Pancreas (tissue), 10 donors: Measurements from ENCODE around the gene KDM3B. TPM values are rescaled to one million over a fixed set of nuclear protein-coding genes. Genes with fewer than 3 reads are reported as not detected.

Experiments
- ATAC-seq, 4 donors: fragments of 200-7000 bp; cut with Tn5 transposase; one replicate each; pipeline versions ENCODE4 v1.8.0 to v1.9.1; 2020; ENCODE audit warnings: mild to moderate bottlenecking in 4 of 4, moderate library complexity in 4 of 4
- DNase-seq, 6 donors: peaks; one replicate each; pipeline ENCODE4 v3.0.0-alpha.2; 2020
- FAIRE-seq: peaks from 2 replicates; lab custom pipeline; 2012; peaks lifted over from hg19 to GRCh38; lab: Jason Lieb, UNC
- H3K27ac ChIP-seq, 4 donors: fragments of 200-600 bp; sonication (generic); 1 replicate in 3 of 4; 2 replicates in 1 of 4; pipeline versions ENCODE4 v1.5.0 to v1.8.0; 2020
- H3K27me3 ChIP-seq, 4 donors: fragments of 200-600 bp; one replicate each; pipeline ENCODE4 v1.8.0; 2021
- H3K36me3 ChIP-seq, 3 donors: fragments of 200-600 bp; sonication (generic) in 1 of 3; one replicate each; pipeline versions ENCODE4 v1.5.0 to v1.8.0; 2020 to 2021
- H3K4me1 ChIP-seq, 3 donors: fragments of 200-600 bp; one replicate each; pipeline ENCODE4 v1.8.0; 2021
- H3K4me3 ChIP-seq, 4 donors: fragments of 200-600 bp; sonication (generic) in 2 of 4; one replicate each; pipeline versions ENCODE4 v1.5.0 to v1.8.0; 2020 to 2021
- H3K9me3 ChIP-seq, 4 donors: fragments of 200-600 bp; one replicate each; pipeline ENCODE4 v1.8.0; 2021
- WGBS, 2 donors: extraction: QIAGEN DNeasy Blood & Tissue Kit; methylation state at CpG; one replicate each; pipeline ENCODE4 v1.1.7; 2013; 5-methylcytosine and 5-hydroxymethylcytosine counted together
- intact Hi-C, 3 donors: fragments of 100-400 bp; cut with DNase I; formaldehyde crosslinking; loops; one replicate each; pipeline versions ENCODE4 v1.11.1 to v1.14.2; 2022
- polyA plus RNA-seq, 2 donors: library from polyadenylated mRNA; stranded (reverse); fragments of 200-250 nt; gene quantifications; one replicate each; pipeline ENCODE4 v1.2.3, GENCODE V29; 2013
- total RNA-seq, 6 donors: library from RNA; stranded (reverse); fragmentation: NEBNext Ultra II Directional in 4 of 6; extraction: Animal tissue kit (Norgen Biotek cat#: 25700) in 4 of 6; gene quantifications; one replicate each; pipeline versions ENCODE4 v1.2.1 to v1.2.4, GENCODE V29; 2021 to 2023
- TF ChIP-seq, protein P1 (sequence below), 4 donors: fragments of 200-600 bp; sonication (generic) in 3 of 4; IDR thresholded peaks; one replicate each; pipeline versions ENCODE4 v1.5.0 to v1.8.0; 2021; ENCODE audit warnings: antibody characterized with exemption in 4 of 4
- donor health status: healthy with polysubstance abuse.
- donor health status: DM: no; HTN: no; CAD: no; lungs with moderate emphysema.
- donor health status: DM: no; HTN: no; CAD: no.
- donor health status: control.
- donor health status: control.
- donor health status: Bipolar disorder and iron deficiency.
- donor health status: DM: yes; HTN: yes; CAD: no.
- donor health status: DM: no; HTN: no; CAD: no.
- donor health status: DM: no; HTN: no; CAD: no.
- donor health status: DM: yes; HTN: yes; CAD: no.

The KDM3B gene, protein sequence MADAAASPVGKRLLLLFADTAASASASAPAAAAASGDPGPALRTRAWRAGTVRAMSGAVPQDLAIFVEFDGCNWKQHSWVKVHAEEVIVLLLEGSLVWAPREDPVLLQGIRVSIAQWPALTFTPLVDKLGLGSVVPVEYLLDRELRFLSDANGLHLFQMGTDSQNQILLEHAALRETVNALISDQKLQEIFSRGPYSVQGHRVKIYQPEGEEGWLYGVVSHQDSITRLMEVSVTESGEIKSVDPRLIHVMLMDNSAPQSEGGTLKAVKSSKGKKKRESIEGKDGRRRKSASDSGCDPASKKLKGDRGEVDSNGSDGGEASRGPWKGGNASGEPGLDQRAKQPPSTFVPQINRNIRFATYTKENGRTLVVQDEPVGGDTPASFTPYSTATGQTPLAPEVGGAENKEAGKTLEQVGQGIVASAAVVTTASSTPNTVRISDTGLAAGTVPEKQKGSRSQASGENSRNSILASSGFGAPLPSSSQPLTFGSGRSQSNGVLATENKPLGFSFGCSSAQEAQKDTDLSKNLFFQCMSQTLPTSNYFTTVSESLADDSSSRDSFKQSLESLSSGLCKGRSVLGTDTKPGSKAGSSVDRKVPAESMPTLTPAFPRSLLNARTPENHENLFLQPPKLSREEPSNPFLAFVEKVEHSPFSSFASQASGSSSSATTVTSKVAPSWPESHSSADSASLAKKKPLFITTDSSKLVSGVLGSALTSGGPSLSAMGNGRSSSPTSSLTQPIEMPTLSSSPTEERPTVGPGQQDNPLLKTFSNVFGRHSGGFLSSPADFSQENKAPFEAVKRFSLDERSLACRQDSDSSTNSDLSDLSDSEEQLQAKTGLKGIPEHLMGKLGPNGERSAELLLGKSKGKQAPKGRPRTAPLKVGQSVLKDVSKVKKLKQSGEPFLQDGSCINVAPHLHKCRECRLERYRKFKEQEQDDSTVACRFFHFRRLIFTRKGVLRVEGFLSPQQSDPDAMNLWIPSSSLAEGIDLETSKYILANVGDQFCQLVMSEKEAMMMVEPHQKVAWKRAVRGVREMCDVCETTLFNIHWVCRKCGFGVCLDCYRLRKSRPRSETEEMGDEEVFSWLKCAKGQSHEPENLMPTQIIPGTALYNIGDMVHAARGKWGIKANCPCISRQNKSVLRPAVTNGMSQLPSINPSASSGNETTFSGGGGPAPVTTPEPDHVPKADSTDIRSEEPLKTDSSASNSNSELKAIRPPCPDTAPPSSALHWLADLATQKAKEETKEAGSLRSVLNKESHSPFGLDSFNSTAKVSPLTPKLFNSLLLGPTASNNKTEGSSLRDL (N-terminal part only)
- total RNA-seq, result 10 to 100 TPM; 17.9 to 38.3 (median 25.3) TPM
- 10 to 100 TPM; 14.3 to 24.8 TPM for polyA plus RNA-seq

DNA sequence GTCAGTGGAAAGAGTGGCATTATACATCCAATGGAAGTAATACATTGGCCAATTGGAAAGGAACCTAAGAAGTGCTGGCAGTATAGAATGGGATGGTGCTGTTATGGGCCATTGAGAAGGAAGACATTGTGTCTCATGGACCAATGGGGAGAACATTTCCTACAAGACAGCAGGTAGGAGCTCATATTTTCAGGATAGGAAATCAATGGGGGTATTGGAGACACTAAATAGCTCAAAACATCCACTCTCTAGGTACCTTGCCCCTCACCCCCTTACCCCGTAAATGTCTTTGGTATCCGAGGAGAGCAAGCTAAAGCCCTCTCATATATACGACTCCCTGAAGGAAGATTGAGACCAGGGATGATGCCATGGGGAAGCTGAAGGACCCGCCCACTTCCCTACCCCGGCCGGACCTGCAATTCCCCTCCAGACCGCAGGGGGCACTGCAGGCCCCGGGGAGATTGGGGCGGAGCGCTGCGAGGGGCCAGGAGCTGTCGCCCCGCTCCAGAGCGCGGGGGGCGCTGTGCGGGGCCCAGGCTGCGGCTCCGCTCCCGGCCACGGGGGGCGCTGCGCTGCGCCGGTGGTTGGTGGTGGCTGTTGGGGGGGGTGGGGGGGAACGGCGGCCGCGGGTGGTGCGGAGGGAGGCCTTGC is at the start of gene KDM3B:
TSS of gene KDM3B (plus strand) at position 615 of the 651 bp plus-strand sequence. CDS start 111 bp downstream, outside the sequence.
- TF ChIP-seq, protein P1, sequence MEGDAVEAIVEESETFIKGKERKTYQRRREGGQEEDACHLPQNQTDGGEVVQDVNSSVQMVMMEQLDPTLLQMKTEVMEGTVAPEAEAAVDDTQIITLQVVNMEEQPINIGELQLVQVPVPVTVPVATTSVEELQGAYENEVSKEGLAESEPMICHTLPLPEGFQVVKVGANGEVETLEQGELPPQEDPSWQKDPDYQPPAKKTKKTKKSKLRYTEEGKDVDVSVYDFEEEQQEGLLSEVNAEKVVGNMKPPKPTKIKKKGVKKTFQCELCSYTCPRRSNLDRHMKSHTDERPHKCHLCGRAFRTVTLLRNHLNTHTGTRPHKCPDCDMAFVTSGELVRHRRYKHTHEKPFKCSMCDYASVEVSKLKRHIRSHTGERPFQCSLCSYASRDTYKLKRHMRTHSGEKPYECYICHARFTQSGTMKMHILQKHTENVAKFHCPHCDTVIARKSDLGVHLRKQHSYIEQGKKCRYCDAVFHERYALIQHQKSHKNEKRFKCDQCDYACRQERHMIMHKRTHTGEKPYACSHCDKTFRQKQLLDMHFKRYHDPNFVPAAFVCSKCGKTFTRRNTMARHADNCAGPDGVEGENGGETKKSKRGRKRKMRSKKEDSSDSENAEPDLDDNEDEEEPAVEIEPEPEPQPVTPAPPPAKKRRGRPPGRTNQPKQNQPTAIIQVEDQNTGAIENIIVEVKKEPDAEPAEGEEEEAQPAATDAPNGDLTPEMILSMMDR (IDR thresholded peaks at IDR 0.05), result peak; percentile 99 to 100 (median 100)
- Histone ChIP-seq H3K9me3 (no peaks in the 10 kb centered on the region), H3K4me3 (peak within 1 kb of the TSS; percentile 92 to 99 (median 96)), H3K36me3 (peaks cover 0 to 14% (median under 1%) of the 10 kb centered on the region in 3 donors), H3K27me3 (no peaks in the 10 kb centered on the region), H3K27ac (peak within 1 kb of the TSS; percentile 91 to 97 (median 95)), H3K4me1 (peaks cover 16 to 23% (median 22%) of the 10 kb centered on the region in 3 donors)
- intact Hi-C loops, result no loop called here
- 7 to 9% methylated on average over 28 to 30 of the region's 30 CpGs for WGBS, 2 donors
- FAIRE-seq (no peak), DNase-seq (peak in 5 of 6 donors; percentile 71 to 96 (median 90)), ATAC-seq (peak; percentile 78 to 91 (median 88))

DNA sequence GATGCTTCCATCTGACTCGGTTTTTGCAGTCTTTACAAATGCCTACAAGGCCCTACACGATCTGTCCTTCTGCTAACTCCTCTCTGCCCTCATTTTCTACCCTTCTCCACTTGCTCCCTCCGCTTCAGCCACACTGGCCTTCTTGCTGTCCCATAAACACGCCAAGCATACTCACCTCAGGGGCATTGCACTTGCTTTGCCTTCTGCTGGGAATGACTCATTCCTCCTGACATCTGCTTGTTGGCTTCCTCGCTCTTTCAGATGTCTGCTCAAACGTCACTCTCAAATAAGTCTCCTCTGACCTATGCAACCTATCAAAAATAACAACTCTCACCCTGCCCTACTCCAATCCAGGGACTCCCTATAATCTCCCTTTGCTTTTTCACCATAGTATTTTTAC is 49.1 kb upstream of the KDM3B start:
- Histone ChIP-seq H3K27me3 (no peaks in the 10 kb centered on the region), H3K27ac (no peak overlapping the region), H3K9me3 (no peaks in the 10 kb centered on the region), H3K36me3 (no peaks in the 10 kb centered on the region), H3K4me1 (no peaks in the 10 kb centered on the region), H3K4me3 (no peak overlapping the region)
- DNase-seq (no peak), ATAC-seq (no peak), FAIRE-seq (no peak)
- TF ChIP-seq, protein P1 (IDR thresholded peaks at IDR 0.05), result no peak
- intact Hi-C loops, result no loop called here
- WGBS, 2 donors, result 80 to 83% methylated on average over 6 of the region's 6 CpGs

DNA sequence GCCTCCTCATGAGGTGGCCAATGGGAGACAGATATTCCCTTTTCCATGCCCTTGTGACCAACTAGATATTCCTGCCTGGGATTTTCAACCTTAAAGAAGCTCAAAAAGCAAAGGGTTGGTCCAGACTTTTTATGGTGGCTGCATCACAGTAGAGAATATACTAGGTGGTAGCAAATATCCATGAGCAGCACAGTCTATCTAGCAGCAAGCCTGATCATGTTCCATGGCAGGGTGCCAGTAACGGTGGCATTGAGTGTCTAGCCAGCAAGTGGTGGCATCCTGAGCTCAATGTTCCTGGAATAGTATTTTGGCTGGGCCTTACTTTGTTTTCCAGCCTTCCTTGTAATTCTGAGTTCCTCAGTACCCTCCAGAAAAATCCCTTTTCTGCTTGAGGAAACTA is 46.7 kb upstream of the KDM3B start:
- FAIRE-seq, result no peak
- TF ChIP-seq, protein P1 (IDR thresholded peaks at IDR 0.05), result no peak
- no peak overlapping the region for H3K4me3 ChIP-seq
- peak in 1 of 4 donors; percentile 44 for ATAC-seq
- 15 to 20% methylated on average over 1 of the region's 1 CpG for WGBS, 2 donors
- H3K4me1 ChIP-seq, result no peaks in the 10 kb centered on the region
- intact Hi-C loops, result no loop called here
- H3K27me3 ChIP-seq, result no peaks in the 10 kb centered on the region
- H3K36me3 ChIP-seq, result no peaks in the 10 kb centered on the region
- H3K27ac ChIP-seq, result no peak overlapping the region
- H3K9me3 ChIP-seq, result no peaks in the 10 kb centered on the region
- peak in 4 of 6 donors; percentile 4 to 68 (median 42) for DNase-seq

DNA sequence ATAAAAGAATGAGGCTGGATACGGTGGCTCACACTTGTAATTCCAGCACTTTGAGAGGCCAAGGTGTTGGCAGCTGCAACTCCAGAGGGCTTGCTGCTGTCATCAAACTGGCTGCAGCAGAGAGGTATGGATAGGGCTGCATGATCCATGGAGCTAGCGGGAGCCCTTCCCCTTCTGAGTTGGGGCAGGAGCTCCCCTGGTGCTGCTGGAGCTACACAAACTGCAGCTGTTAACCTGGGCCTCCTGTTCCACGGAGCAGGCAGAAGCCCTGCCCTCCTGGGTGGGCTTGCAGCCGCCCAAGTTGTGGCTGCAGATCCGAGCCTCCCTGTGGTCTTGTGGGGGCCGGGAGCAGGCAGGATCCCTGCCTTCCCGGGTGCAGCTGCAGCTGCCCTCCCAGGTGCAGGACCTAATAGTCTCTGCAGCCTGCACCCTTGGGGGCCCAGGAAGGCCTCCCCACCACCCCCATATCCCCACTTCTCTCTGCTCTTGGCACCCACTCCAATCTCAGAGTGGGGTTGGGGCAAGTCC is 36.7 kb upstream of the KDM3B start:
- WGBS, 2 donors, result 92 to 94% methylated on average over 7 of the region's 7 CpGs
- Histone ChIP-seq H3K9me3 (no peaks in the 10 kb centered on the region), H3K4me1 (no peaks in the 10 kb centered on the region), H3K36me3 (no peaks in the 10 kb centered on the region), H3K4me3 (no peak overlapping the region), H3K27ac (no peak overlapping the region), H3K27me3 (no peaks in the 10 kb centered on the region)
- no peak for DNase-seq
- no peak for FAIRE-seq
- TF ChIP-seq, protein P1 (IDR thresholded peaks at IDR 0.05), result no peak
- intact Hi-C loops, result no loop called here
- no peak for ATAC-seq
